ACC112 (cell line): ENCODE measurements around the gene FKBP7.

Experiments used
- H2AFZ ChIP-seq: fragments of 200-600 bp; sonication (generic); one replicate; pipeline ENCODE4 v1.6.0; 2017; ENCODE audit warnings: antibody characterized with exemption, low read length; ENCODE audit not compliant: unreplicated experiment
- H3K27ac ChIP-seq: fragments of 200-600 bp; sonication (generic); 2 replicates; pipeline ENCODE4 v1.5.1; 2014; ENCODE audit warnings: low read depth, mild to moderate bottlenecking, antibody characterized with exemption, low read length, moderate library complexity
- H3K27me3 ChIP-seq: fragments of 200-600 bp; sonication (generic); 2 replicates; pipeline ENCODE4 v1.6.1; 2014; ENCODE audit warnings: mild to moderate bottlenecking, antibody characterized with exemption, low read length, moderate library complexity, mixed read lengths; ENCODE audit not compliant: insufficient read depth
- H3K36me3 ChIP-seq: fragments of 200-600 bp; sonication (generic); 2 replicates; pipeline ENCODE4 v1.6.1; 2016; ENCODE audit warnings: mild to moderate bottlenecking, antibody characterized with exemption, low read length, moderate library complexity, mixed read lengths; ENCODE audit not compliant: insufficient read depth
- H3K4me1 ChIP-seq: fragments of 200-600 bp; sonication (generic); one replicate; pipeline ENCODE4 v1.6.1; 2016; ENCODE audit warnings: low read length, mixed read lengths; ENCODE audit not compliant: insufficient read depth, unreplicated experiment, control insufficient read depth
- H3K4me3 ChIP-seq: fragments of 200-600 bp; sonication (generic); 2 replicates; pipeline ENCODE4 v1.5.1; 2014; ENCODE audit warnings: mild to moderate bottlenecking, low read depth, low read length
- H3K79me2 ChIP-seq: fragments of 200-600 bp; sonication (generic); one replicate; pipeline ENCODE4 v1.6.0; 2016; ENCODE audit warnings: low read length; ENCODE audit not compliant: control insufficient read depth, unreplicated experiment, insufficient read depth

FKBP7 gene

DNA sequence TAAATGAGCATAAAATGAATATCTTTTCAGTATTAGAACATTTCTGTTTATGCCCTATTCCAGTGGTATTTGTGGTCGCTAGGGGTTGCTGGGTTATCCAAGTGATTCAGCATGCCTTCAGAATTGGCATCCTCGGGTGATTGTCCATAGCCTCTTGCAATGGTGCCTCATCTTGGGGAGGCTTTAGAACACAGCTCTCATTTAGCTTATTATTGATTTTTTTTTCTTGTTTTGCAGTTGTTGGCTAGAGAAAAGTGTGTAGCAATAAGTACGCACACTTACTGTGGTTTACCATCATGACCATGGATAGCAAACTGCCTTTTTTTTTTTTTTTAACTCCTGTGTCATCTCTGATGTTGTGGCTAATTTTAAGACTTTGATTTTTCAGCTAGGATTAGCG lies 35.5 kb upstream of the FKBP7 start:
- Histone ChIP-seq H3K4me3 (no peak overlapping the region), H3K27me3 (no peaks in the 10 kb centered on the region), H3K36me3 (no peaks in the 10 kb centered on the region), H3K79me2 (no peaks in the 10 kb centered on the region), H2AFZ (no peak overlapping the region), H3K27ac (peak overlapping the region; percentile 74), H3K4me1 (peaks cover 20% of the 10 kb centered on the region)

DNA sequence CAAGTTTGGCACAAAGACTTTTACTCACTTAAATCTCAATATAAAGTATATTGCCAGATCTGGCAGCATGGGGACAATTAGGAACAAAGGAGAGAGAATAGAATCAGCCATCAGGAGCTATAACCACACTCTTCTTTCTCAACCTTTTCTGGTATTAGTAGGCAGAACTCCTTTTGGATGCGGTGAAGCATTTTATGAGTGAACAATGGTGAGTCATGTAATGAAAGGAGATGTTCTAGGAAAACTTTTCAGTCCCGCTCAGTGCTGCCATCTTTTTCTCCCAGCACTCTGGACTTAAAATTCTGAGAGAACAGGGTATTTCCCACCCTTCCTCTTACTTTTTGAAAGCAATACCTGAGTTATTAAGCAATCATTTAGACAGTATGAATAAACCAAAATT lies 34.1 kb upstream of the FKBP7 start:
- Histone ChIP-seq H3K4me3 (no peak overlapping the region), H3K36me3 (no peaks in the 10 kb centered on the region), H2AFZ (no peak overlapping the region), H3K4me1 (peaks cover 20% of the 10 kb centered on the region), H3K79me2 (no peaks in the 10 kb centered on the region), H3K27me3 (no peaks in the 10 kb centered on the region), H3K27ac (peak overlapping the region; percentile 1; the same call in 1 of the 2 replicates)

- no peaks in the 10 kb centered on the region for H3K27me3 ChIP-seq
- no peaks in the 10 kb centered on the region for H3K79me2 ChIP-seq
Observed at GRCh38 chr2:178510384-178510783, 32.0 kb upstream of the FKBP7 start.

GRCh38 chr2:178508646-178509045 lies 30.2 kb upstream of the FKBP7 start:
- Histone ChIP-seq H3K79me2 (no peaks in the 10 kb centered on the region), H3K4me1 (peaks cover 3% of the 10 kb centered on the region), H3K27ac (no peak overlapping the region), H2AFZ (no peak overlapping the region), H3K27me3 (no peaks in the 10 kb centered on the region), H3K4me3 (no peak overlapping the region), H3K36me3 (peaks cover under 1% of the 10 kb centered on the region; the same call in 1 of the 2 replicates)

More at GRCh38 chr2:178510384-178510783, 32.0 kb upstream of the FKBP7 start:
- no peak overlapping the region for H3K27ac ChIP-seq
- peaks cover 20% of the 10 kb centered on the region for H3K4me1 ChIP-seq
- no peaks in the 10 kb centered on the region; the same call in 1 of the 2 replicates for H3K36me3 ChIP-seq
- H3K4me3 ChIP-seq, result no peak overlapping the region
- no peak overlapping the region for H2AFZ ChIP-seq

DNA sequence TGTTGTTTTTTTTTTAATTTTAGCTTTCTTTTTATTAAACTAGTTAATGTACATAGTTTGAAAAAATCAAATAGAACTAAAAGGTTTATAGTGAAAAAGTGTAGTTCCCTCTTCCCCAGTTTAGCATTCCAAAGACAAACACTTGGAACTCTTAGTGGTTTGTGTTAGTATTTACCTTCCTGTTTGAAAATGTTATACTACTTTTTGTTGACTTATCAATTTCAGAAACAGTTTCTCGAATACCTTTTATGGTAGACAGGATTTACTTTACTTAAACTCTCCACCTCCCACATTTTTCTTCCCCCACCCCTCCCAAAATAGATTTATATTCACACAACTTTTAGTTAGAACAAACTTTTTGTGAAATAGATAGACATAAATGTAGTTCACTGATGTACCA lies 28.5 kb upstream of the FKBP7 start:
- peaks cover 9% of the 10 kb centered on the region; the same call in 1 of the 2 replicates for H3K36me3 ChIP-seq
- H3K4me3 ChIP-seq, result no peak overlapping the region
- no peaks in the 10 kb centered on the region for H3K4me1 ChIP-seq

DNA sequence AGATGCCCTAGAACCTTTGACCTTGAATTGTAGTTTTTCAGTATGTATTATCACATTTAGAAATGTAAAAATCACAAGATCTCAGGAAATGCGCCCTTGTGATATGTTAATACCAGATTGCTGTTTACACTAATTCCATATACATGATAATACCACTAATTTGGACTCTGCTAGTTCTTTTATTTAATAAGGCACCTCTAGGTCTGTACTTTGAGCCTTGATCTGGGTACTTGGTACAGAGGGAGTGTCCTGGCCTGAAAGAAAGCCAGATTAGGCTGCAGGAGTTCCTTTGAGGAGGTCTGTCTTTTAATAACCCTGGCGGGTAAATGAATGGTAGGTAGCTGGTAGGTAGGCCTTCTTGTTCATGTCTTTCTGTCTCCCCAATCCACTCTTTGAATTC lies 28.1 kb upstream of the FKBP7 start:
- Histone ChIP-seq H3K4me1 (no peaks in the 10 kb centered on the region), H3K27me3 (no peaks in the 10 kb centered on the region), H3K36me3 (peaks cover 13% of the 10 kb centered on the region; the same call in 1 of the 2 replicates), H2AFZ (no peak overlapping the region), H3K79me2 (no peaks in the 10 kb centered on the region), H3K27ac (no peak overlapping the region), H3K4me3 (no peak overlapping the region)

More for the DNA sequence above, 28.5 kb upstream of the FKBP7 start:
- H3K27ac ChIP-seq, result no peak overlapping the region
- H3K79me2 ChIP-seq, result no peaks in the 10 kb centered on the region
- no peak overlapping the region for H2AFZ ChIP-seq
- H3K27me3 ChIP-seq, result no peaks in the 10 kb centered on the region

- no peaks in the 10 kb centered on the region for H3K4me1 ChIP-seq
- peaks cover 17% of the 10 kb centered on the region; the same call in 1 of the 2 replicates for H3K36me3 ChIP-seq
- H2AFZ ChIP-seq, result no peak overlapping the region
- H3K27me3 ChIP-seq, result no peaks in the 10 kb centered on the region
- H3K79me2 ChIP-seq, result no peaks in the 10 kb centered on the region
- no peak overlapping the region for H3K4me3 ChIP-seq
- H3K27ac ChIP-seq, result no peak overlapping the region
Observed at GRCh38 chr2:178506101-178506500, 27.7 kb upstream of the FKBP7 start.

GRCh38 chr2:178502751-178503150 lies 24.4 kb upstream of the FKBP7 start:
- Histone ChIP-seq H3K4me1 (no peaks in the 10 kb centered on the region), H3K27me3 (no peaks in the 10 kb centered on the region), H3K4me3 (no peak overlapping the region), H3K36me3 (peaks cover 31% of the 10 kb centered on the region), H3K79me2 (no peaks in the 10 kb centered on the region), H2AFZ (no peak overlapping the region), H3K27ac (no peak overlapping the region)

- H3K4me1 ChIP-seq, result no peaks in the 10 kb centered on the region
- H2AFZ ChIP-seq, result no peak overlapping the region
- no peak overlapping the region for H3K4me3 ChIP-seq
- no peaks in the 10 kb centered on the region for H3K27me3 ChIP-seq
- no peaks in the 10 kb centered on the region for H3K79me2 ChIP-seq
- H3K36me3 ChIP-seq, result peaks cover 36% of the 10 kb centered on the region
- H3K27ac ChIP-seq, result no peak overlapping the region
Observed at GRCh38 chr2:178499640-178500039, 21.2 kb upstream of the FKBP7 start.

DNA sequence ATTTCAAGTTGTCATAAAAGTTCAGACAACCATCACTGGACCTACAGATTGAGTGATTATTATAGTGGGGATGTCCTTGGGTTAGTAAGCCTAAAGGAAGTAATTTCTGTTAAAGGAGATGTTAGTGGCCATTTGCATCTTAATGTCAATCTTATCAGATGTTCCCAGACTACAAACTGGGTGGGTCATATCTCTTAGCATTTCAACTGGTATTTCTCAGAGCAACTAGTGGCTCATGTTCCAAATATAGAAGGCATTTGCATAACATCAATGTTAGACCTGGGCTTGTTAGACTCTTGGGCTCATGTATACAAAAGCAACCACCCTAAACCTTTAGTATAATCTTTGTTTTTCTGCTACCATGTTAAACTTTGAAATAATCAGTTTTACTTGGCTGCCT lies 19.7 kb upstream of the FKBP7 start:
- H3K4me3 ChIP-seq, result no peak overlapping the region
- H3K36me3 ChIP-seq, result peaks cover 43% of the 10 kb centered on the region
- no peaks in the 10 kb centered on the region for H3K27me3 ChIP-seq
- no peaks in the 10 kb centered on the region for H3K4me1 ChIP-seq
- H2AFZ ChIP-seq, result no peak overlapping the region
- no peak overlapping the region for H3K27ac ChIP-seq
- no peaks in the 10 kb centered on the region for H3K79me2 ChIP-seq

GRCh38 chr2:178496049-178496448 lies 17.6 kb upstream of the FKBP7 start:
- Histone ChIP-seq H3K27me3 (no peaks in the 10 kb centered on the region), H3K4me1 (no peaks in the 10 kb centered on the region), H2AFZ (no peak overlapping the region), H3K4me3 (no peak overlapping the region), H3K36me3 (peaks cover 34% of the 10 kb centered on the region), H3K79me2 (no peaks in the 10 kb centered on the region), H3K27ac (no peak overlapping the region)
